ENCODE data around the gene MCM3.

Gene MCM3

DNA sequence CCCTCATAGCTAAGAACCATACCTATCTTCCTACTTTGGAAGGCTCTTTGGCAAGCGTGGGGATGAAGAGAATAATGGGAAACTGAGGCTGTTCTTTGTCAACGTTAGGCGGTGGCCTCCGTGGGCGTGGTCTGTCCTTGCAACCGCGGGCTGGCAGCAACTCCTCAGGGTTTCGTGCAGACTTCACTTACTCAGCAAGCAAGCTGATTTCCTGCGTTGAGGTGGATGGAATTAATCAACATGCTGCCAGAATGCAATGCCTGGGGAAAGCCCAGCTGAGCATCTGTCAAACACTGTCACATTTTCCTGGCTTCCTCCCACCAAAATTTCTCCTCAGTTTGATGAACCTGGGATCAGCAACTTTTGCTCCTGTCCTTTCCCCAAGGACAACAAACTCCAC lies 31.0 kb downstream of the MCM3 start:
- DNase-seq (ENCODE audit: low read depth in 2 of 3, low spot score in 2 of 3): peak in 1 of 3 experiments; percentile 13

DNA sequence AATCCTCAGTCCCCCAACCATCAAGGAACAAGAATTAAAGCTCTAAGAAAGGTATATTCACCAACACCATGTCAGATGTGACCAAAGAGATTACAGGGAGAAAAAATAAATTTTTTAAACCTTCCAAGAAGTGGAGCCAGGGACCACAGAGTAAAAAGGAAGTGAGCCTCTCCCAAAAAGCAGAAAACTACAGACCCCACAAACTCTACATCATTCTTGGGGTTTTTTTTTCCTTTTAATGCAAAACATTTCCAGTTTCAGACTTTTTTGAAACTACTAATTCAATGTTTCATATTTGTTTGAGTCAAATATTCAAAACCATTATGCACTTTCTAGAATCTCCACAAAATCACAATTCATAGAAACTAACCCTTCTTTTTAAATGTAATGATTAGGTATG lies 33.4 kb downstream of the MCM3 start:
- DNase-seq (ENCODE audit: low read depth in 2 of 3, low spot score in 2 of 3): no peak

DNA sequence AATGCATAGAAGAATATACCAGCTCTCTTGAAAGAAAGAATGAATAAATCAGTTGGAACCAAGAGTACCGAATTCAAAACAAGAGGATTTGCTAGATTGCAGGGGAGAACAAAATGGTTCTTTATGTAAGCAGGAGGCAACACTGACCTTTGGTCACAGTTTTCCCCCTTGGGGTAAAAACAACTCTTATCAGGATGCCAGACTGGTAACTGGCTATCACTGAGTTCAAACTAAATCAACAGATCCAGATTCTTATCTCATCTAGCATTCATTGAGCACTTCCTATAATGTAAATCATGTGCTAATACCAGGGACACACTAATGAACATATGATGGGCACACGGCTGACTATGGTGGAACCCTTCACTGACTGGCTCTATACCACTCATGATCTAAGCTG lies 35.5 kb downstream of the MCM3 start:
- DNase-seq (ENCODE audit: low read depth in 2 of 3, low spot score in 2 of 3): no peak

DNA sequence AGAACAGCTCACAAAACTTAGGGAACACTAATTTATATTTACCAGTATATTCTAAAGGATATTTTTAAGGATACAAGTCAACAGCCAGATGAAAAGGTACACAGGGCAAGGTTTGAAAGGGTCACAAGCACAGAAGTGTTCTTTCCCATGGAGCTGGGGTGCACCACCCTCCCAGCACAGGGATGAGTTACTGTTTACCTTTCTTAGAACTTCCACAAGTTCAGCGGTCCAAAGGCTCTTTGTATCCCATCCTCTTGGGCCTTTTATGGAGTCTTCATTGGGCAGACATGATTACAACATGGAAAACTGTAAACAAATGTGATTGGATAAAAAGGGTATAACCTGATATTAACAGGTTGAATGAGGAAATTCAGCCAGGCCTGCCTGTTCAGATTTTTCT lies 39.1 kb downstream of the MCM3 start:
- DNase-seq (ENCODE audit: low read depth in 2 of 3, low spot score in 2 of 3): no peak

DNA sequence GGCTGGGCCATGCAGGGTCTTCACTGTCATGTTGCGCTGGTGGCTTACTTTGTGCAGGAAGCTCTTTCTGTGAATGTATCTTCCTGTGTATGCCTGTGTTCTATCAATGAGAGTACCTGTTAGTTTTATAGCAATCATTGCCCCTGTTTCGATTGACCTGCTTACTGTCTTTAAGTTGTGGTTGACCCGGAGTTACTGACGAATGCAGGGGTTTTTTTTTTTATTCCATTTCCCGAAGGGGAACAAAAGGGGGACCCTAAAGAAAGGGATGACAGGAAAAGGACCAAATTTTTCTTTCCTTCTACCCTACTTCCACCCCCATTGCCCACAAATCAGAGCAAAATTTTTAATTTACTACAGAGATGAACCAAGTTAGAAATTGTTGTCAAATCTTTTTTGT lies 40.1 kb downstream of the MCM3 start, which contains the start of gene IL17F:
TSS of gene IL17F (minus strand) at position 101 of the 400 bp plus-strand sequence. CDS start at position 30, 71 bp downstream.
- DNase-seq (ENCODE audit: low read depth in 2 of 3, low spot score in 2 of 3): no peak

DNA sequence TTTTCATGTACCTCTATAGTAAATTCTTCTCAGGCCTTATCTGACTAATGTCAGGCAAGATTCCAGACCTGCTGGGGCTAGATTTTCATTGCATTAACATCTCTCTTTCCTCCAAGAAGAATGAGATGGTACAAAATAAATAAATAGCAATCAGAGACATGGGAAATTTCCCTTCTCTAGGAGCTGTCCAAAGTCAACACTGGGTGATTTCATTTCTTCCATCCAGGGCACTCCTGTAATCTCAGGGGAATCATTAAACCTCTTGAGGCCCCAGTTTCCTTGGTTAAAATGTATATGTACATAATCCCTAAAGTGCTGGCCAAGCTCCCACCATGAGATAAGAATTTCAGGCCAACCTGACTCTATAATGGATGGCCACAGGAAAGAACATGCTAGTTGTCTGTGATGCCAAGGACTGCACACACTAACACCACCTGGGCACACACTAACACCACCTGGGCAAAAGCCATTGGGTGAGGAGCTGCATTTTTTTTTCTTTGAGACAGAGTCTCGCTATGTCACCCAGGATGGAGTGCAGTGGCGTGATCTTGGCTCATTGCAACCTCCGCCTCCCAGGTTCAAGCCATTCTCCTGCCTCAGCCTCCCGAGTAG lies 41.2 kb downstream of the MCM3 start:
- no peak for DNase-seq (ENCODE audit: low read depth in 2 of 3, low spot score in 2 of 3)

DNA sequence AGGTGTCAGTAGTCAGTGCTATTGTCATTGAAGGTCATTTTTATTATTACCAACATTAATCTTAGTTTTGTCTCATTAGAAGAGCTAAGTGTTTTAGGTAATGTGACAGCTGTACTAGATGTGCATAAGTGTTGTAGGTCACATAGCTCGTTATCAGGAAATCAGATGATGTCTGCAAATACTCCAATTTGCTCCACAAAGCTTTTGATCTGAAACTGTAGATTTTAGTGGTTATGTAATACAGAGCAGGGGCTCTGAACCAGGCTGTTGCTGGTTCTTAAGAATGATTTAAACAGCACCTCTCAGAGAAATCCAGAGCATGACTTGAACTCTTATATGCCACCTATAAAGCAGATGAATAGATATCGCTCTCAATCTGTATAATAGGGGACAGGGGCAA lies 42.7 kb downstream of the MCM3 start:
- no peak for DNase-seq (ENCODE audit: low read depth in 2 of 3, low spot score in 2 of 3)

DNA sequence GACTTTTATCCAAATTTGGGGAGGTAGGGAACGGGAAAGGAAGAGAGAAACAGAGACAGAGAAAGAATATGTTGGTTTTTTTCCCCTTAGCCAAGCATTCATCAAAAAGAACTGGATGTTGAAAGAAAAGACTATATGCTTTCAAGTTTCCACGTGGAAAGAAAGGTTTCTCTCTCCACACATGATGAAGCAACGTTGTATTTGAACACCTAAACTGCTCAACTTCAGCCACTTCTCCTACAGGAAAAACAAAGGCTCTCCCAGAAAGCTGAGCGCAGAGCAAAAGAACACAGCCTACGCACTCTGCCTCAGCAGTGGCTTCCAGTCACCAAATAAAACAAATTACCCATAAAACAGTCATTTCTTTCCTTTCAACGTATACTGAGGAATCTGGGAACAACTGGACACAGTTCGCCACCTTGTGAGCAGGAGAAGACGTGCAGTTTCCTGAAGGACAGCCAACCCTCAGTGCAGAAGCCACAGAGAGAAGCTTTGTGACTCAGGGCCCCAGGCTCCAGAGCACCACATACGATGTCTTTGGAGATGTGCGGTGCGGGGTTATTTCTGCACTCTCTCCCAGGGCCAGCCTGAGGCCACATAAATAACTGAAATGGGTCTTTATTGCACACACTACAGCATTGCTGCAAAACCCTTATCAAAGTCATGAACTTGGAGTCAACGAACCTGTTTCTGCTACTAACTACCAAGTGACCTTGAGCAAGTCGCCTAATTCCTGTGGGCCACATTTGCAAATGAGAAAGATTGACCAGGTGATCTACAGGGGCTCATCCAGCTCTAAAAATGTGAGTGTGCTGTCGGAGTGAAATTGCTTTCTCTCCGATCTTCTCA lies 50.3 kb downstream of the MCM3 start:
- DNase-seq (ENCODE audit: low read depth in 2 of 3, low spot score in 2 of 3): no peak

DNA sequence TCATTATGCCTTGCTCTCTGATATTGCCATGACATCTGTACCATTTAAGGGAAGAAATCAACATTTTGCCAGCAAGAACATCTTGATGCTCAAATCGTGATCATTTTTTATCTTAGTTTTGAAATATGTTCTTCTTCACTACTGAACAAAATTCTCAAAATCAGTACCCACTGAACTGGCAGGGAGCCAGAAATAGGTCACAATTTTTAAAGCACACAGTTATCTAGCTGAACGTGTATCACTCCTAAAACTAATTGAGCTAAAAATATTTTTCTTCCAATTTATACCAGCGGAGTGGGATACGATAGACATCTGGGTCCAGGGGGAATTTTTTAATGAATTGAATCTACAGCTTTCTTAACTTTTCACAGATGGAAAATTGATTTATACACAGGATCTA lies 51.5 kb downstream of the MCM3 start:
- DNase-seq (ENCODE audit: low read depth in 2 of 3, low spot score in 2 of 3): no peak

DNA sequence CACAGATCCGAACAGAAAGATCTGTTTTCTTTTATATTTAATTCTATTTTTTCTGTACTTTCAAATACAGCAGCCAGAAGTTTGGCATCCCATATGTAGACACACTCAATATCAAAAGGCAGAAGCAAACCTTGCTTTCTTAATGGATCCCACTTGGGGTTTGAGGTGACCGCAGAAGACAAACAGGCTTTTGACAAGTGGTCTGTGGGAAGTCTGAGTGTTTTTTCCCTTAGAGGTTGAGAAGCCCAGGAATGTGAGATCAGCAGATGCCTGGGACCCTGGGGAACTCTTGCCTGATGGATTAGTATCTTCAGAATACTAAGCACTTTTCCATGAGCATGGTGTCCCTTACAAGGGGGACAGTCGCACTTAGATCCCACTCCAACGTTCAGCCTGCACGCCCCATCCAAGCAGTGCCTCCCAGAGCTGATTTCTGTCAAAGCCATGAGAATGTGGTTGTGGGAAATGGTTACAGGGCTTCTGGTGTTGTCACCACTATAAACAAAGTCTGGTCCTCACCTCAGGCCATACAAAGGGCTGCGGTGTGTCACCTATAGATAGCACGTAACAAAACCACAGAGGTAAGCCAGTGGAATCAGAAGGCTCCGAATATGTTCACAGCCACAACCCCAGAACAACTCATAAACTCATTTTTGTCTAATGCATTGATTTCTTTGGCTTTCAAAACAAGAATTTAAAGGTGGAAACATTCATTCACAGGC lies 53.0 kb downstream of the MCM3 start:
- DNase-seq (ENCODE audit: low read depth in 2 of 3, low spot score in 2 of 3): peak in 2 of 3 experiments; percentile 25 to 31

DNA sequence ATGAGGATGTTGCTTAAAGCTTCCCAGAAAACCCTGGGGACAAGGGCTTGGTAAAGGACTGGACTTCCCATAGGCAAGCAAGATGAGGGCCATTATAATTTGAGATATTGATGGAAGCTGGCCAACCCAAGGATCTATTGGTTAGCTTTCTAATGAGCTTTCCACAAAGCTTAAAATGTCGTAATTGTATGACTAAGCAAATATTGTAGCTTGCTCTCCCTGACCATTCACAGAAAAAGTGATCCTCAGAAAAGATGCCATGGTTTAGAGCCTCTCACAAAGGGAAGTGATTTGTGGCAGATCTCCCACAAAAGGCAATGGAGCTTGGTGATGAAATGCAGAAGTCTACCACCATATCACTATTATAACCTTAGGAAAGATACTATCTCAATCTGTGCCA lies 53.9 kb downstream of the MCM3 start:
- DNase-seq (ENCODE audit: low read depth in 2 of 3, low spot score in 2 of 3): no peak

DNA sequence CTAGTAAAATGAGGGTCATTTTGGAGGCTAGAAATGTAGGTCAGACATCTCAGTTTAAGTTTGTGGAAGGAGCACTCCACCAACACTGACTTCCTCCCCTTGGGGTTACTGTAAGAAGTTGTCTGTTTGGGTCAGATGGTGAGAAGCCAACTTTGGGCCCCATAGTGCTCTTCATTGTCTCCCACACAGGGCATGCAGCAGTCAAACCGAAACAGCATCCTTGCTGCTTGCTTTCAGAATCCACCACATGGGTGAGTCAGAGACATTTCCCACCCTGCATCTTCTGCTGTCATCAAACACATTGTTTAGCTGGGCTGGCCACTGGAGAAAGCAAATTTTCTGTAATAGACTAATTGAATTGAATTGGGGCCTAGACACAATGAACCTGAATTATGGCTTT lies 57.0 kb downstream of the MCM3 start:
- DNase-seq (ENCODE audit: low read depth in 2 of 3, low spot score in 2 of 3): peak in 2 of 3 experiments; percentile 31 to 52

DNA sequence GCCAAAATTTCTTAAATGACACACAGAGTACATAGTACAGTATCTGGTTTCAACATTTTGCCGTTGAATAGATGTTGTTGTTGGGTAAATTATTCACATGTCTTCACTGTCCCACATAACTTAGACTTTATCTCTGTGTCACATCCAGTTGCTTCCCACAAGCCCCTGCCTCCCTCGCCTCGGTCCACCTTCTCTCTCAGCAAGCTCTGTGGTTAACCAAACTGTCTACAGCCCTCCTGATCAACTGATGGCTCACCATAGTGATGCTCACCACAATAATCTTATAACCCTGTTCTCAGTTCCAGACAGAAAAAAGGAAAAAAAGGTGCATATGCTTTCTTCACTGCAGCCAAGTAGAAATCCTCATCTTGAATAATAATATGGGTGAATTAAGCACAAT lies 63.2 kb downstream of the MCM3 start:
- DNase-seq (ENCODE audit: low read depth in 2 of 3, low spot score in 2 of 3): peak in 1 of 3 experiments; percentile 22

DNA sequence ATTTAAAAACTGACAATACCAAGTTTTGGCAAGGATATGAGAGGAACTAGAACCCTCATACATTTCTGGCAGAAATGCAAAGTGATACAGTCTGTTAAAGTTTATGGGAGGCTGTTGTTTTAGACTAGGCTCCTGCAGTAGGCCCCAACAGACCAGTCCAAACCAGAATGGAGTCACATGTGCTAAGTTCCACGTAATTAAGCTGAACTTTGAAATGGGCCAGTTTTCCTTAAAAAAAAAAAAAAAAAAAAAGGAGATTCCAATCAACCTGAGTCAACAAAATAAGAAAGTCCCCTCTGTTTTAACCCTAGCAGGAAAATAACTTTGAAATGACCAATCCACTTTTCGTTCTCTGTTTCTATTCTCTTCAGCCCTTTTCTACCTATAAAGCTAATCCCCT lies 66.8 kb downstream of the MCM3 start:
- no peak for DNase-seq (ENCODE audit: low read depth in 2 of 3, low spot score in 2 of 3)

DNA sequence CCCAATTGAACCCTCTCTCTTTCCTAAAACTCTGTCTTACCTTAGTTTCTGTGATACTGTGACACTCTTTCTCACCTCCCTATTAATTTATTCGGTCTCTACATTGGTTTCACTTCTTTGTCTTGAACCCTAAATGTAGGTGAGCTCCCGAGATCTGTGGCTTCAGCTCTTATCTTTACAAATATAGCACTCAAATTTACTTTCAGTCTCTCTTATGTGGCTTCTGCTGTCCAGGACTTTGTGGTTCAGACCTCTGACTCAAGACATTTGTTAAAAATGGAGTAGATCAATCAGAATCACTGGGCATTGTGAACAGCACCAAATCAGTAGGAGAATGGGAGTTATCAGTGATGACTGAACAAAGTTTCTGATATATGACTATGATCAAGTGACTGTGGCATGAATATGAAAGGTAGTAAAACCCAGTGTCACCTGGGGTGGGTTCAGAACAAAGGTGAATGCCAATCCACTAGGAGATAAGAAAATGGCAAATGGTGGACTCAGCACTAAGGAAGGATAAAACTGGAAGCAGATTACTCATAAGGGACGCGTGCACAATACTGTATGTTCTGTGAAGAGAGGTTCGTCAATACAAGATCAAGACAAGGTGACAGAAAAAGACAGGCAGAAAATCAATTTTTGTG lies 67.5 kb downstream of the MCM3 start:
- no peak for DNase-seq (ENCODE audit: low read depth in 2 of 3, low spot score in 2 of 3)

DNA sequence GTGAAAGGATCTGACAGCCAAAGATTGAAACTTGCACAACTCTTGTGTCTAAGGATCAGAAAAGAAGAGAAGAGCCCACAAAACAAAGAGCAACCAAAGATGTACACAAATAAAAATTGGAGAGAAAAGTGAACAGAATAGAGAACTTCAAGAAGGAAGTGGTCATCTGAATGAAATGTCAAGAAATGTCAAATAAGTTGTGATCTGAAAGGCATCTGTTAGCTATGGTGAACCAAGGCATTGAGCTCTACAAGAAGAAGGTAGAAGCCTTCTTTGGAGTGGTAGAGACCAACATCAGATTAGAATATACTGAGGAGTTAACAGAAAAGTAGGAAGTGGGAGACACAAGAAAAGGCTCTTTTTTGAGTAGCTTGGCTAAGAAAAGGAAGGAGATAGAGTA lies 68.8 kb downstream of the MCM3 start:
- DNase-seq (ENCODE audit: low read depth in 2 of 3, low spot score in 2 of 3): no peak
